ENCODE results near the gene NEDD4L. TPM values are rescaled to one million over a fixed set of nuclear protein-coding genes. Genes with fewer than 3 reads are reported as not detected.

NEDD4L gene
- total and polyA plus RNA-seq, 7 donors: 14.8 to 28.0 (median 19.6) TPM

DNA sequence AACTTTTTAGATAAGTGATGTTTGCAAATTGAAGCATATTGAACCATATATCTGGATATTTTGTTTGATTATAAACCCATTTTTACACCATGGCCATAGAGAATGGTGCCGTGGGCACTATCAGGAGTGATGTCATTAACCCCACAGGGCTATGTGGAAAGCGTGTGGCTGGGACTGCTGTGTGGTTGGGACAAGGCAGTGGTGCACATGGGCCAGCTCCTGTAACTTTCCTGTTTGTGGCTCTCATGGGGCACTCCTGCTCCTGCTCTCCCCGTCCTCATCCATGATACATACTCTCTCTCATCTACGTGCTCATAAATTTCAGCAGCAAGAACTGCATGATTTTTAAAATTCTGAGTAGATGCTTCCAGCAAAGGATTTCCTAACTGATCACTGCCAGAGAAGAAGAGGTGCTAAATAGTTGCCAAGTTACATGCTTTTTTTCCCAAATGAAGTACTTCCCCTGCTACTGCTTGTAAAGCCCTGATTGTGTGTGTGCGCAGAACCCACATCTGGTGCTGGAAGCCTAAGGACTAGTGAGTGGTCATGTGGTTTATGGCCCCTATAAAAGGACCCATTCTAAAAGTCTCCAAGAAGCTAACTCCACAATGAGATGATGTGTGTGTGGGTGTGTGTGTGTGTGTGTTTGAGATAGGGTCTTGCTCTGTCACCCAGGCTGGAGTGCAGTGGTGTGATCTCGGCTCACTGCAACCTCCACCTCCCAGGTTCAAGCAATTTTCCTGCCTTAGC lies 240.8 kb downstream of the NEDD4L start:
- no peaks in the 10 kb centered on the region for H3K9me3 ChIP-seq
- no peaks in the 10 kb centered on the region for H3K36me3 ChIP-seq (ENCODE audit: insufficient read depth in 1 of 2, low read depth in 1 of 2)
- H3K4me3 ChIP-seq: no peak overlapping the region
- intact Hi-C loops (cut with DNase I): no loop called here
- DNase-seq (no peak), ATAC-seq (no peak)
- H3K4me1 ChIP-seq: peaks cover 41% of the 10 kb centered on the region
- TF ChIP-seq, protein P1, sequence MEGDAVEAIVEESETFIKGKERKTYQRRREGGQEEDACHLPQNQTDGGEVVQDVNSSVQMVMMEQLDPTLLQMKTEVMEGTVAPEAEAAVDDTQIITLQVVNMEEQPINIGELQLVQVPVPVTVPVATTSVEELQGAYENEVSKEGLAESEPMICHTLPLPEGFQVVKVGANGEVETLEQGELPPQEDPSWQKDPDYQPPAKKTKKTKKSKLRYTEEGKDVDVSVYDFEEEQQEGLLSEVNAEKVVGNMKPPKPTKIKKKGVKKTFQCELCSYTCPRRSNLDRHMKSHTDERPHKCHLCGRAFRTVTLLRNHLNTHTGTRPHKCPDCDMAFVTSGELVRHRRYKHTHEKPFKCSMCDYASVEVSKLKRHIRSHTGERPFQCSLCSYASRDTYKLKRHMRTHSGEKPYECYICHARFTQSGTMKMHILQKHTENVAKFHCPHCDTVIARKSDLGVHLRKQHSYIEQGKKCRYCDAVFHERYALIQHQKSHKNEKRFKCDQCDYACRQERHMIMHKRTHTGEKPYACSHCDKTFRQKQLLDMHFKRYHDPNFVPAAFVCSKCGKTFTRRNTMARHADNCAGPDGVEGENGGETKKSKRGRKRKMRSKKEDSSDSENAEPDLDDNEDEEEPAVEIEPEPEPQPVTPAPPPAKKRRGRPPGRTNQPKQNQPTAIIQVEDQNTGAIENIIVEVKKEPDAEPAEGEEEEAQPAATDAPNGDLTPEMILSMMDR (IDR thresholded peaks at IDR 0.05): no peak
- WGBS, 3 donors: 64 to 78% (median 72%) methylated on average over 6 of the region's 6 CpGs
- H3K27ac ChIP-seq: no peak overlapping the region
- H3K27me3 ChIP-seq (ENCODE audit: insufficient read depth in 3 of 3, low read length in 2 of 3): no peaks in the 10 kb centered on the region

DNA sequence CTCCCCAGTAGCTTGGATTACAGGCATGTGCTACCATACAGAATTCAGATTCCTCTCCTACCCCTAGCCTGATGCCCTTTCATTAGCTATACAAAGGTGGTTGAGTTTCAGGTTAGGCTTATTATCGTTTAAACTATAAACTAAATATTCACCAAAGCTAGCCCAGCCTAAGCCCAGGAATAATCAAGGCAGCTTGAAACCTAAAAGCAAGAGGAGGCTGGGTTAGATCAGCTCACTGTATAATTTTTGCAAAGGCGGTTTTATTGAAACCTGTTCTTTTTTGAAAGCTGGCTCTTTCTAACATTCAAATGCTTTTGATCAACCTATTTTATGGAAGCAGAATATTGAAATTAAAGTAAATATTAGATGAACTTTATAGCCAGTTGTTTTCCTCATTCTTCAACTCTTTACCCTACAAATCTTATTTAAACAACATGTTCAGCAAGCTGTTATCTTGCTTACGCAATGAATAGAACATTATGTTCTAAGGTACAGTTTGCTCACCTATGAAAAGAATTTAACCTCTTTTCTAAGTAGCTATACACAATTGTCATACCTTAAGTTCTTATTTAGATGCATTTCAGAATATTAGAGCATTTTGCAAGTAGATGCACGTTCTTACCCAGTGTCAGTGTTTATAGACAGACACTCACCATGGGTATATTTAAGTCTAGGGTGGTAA lies 241.6 kb downstream of the NEDD4L start:
- H3K4me1 ChIP-seq: peaks cover 44% of the 10 kb centered on the region
- no peak overlapping the region for H3K4me3 ChIP-seq
- H3K27ac ChIP-seq: no peak overlapping the region
- H3K27me3 ChIP-seq (ENCODE audit: insufficient read depth in 3 of 3, low read length in 2 of 3): no peaks in the 10 kb centered on the region
- no peaks in the 10 kb centered on the region for H3K36me3 ChIP-seq (ENCODE audit: insufficient read depth in 1 of 2, low read depth in 1 of 2)
- TF ChIP-seq, protein P1 (IDR thresholded peaks at IDR 0.05): no peak
- H3K9me3 ChIP-seq: no peaks in the 10 kb centered on the region
- DNase-seq (no peak), ATAC-seq (no peak)
- intact Hi-C loops (cut with DNase I): loop anchor here in 1 of 2 donors (1.0 kb wide), 1 partner anchor 36 kb away; no protein-coding TSS in a partner anchor
- 79 to 90% (median 89%) methylated on average over 4 of the region's 4 CpGs for WGBS, 3 donors

DNA sequence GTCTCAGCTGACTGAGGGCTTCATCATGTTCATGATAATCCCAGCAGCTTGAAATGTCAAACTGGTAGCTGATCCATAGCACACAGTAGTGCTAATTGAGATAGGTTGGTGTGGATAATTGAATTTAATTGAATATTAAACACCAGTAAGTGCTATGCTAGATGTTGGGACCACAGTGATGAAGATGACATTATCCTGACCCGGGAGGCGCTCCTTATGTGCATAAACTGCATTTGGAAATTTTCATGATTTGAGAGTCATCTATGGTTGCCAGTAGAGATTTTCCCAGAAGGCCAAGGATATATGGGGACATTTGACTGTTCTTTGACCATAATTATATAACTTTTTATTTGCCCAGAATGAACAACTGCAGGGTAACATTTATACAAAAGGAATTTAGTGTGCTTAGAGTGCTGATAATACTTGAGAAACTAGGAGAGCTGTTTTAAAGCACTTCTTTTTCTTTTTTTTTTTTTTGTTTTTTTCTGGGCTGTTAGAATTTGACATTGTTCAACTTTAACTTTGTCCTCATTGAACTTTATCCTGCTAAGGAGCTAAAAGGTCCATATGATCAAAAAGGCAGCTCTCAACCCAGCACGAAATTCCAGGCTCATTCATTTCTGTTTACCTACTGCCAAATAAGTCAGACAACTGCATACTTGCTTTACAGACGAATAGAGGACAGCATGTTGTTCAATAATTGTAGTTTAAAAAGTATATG lies 242.8 kb downstream of the NEDD4L start:
- Histone ChIP-seq H3K4me3 (no peak overlapping the region), H3K9me3 (no peaks in the 10 kb centered on the region), H3K27me3 (ENCODE audit: insufficient read depth in 3 of 3, low read length in 2 of 3) (no peaks in the 10 kb centered on the region), H3K27ac (peak overlapping the region; percentile 47), H3K36me3 (ENCODE audit: insufficient read depth in 1 of 2, low read depth in 1 of 2) (no peaks in the 10 kb centered on the region), H3K4me1 (peaks cover 45% of the 10 kb centered on the region)
- no peak for DNase-seq
- 59 to 84% (median 65%) methylated on average over 4 of the region's 4 CpGs for WGBS, 3 donors
- no peak for ATAC-seq
- intact Hi-C loops (cut with DNase I): loop anchor here in 1 of 2 donors (1.0 kb wide), 1 partner anchor 35 kb away; no protein-coding TSS in a partner anchor
- TF ChIP-seq, protein P1 (IDR thresholded peaks at IDR 0.05): no peak

DNA sequence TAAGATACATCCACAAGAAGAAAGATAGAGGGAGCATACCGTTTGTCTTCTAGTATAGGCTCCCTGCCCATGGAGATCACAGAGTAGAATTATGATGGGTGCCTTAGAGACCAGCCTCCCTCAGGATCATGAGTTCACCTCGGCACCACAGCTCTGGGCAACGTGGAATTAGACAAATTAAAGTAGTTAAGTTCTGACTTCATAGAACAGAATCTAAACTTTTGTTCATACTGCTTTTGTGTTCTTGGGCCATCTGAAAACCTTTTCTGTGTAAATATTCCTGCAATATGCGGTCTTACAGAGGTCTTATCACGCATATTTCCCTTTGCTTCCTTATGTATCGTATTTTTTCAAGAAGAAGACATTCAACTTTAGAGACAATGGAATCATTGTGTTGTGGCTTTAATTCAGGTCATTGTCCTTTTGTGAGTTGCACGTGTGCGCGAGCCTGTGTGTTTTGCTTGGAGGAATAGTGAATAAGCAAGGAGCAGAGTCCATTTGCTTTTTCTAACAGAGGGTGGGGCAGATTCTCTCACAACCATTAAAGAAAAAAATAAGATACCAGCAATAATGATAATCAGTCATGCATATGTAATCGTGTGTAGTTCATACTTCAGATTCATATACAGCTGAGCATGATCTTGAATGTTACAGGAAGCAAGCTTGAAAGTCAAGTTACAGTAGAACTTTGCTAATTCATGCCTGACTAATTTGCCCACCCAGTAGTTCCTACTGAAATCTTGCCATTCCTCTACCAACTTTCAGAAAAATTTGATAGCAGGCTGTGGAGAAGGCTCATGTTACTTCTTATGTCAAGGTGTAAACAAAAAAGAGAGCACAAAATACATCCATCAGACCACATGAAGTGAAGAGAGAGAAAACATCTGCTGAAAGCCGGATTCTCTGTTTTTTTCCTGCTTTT lies 243.6 kb downstream of the NEDD4L start:
- Histone ChIP-seq H3K27ac (peak overlapping the region; percentile 47), H3K4me1 (peaks cover 53% of the 10 kb centered on the region), H3K27me3 (ENCODE audit: insufficient read depth in 3 of 3, low read length in 2 of 3) (no peaks in the 10 kb centered on the region), H3K4me3 (no peak overlapping the region), H3K36me3 (ENCODE audit: insufficient read depth in 1 of 2, low read depth in 1 of 2) (no peaks in the 10 kb centered on the region), H3K9me3 (no peaks in the 10 kb centered on the region)
- DNase-seq (no peak), ATAC-seq (no peak)
- TF ChIP-seq, protein P1 (IDR thresholded peaks at IDR 0.05): no peak
- intact Hi-C loops (cut with DNase I): no loop called here
- 54 to 73% (median 55%) methylated on average over 11 of the region's 11 CpGs for WGBS, 3 donors

Measured in psoas muscle (tissue), 8 donors.